Measurements from ENCODE around the gene GALNT9. TPM values are rescaled to one million over a fixed set of nuclear protein-coding genes. Genes with fewer than 3 reads are reported as not detected.
"Not testable (repeated sequence)": the region's sequence is repeated elsewhere in the genome, so short reads cannot be mapped to it uniquely, and the experiment has no call there.

GALNT9 gene
- total and polyA plus RNA-seq, 12 donors: 0.01 to 0.19 TPM; not detected in 10

- no peaks in the 10 kb centered on the region for H3K36me3 ChIP-seq
- intact Hi-C loops (cut with DNase I): no loop called here
- no peak for ATAC-seq
- no peak for DNase-seq
- peaks cover 0 to 7% (median 0%) of the 10 kb centered on the region in 11 donors for H3K9me3 ChIP-seq
- H3K4me3 ChIP-seq: no peak overlapping the region
- H3K27ac ChIP-seq: no peak overlapping the region
- no peaks in the 10 kb centered on the region for H3K4me1 ChIP-seq
- WGBS, 2 donors: 21 to 23% methylated on average over 24 of the region's 24 CpGs
- H3K27me3 ChIP-seq: peaks cover 3 to 56% (median 33%) of the 10 kb centered on the region in 7 donors
- no peak for TF ChIP-seq CTCF (IDR thresholded peaks at IDR 0.05)
These were observed 107.1 kb downstream of the GALNT9 start for GRCh38 chr12:132222096-132222807.

GRCh38 chr12:132219761-132220160 lies 109.6 kb downstream of the GALNT9 start:
- H3K36me3 ChIP-seq, H3K4me3 ChIP-seq, ATAC-seq, DNase-seq, H3K4me1 ChIP-seq, H3K9me3 ChIP-seq, H3K27ac ChIP-seq: not testable (repeated sequence)
- intact Hi-C loops (cut with DNase I): loop anchor here in 4 of 10 donors (2.0 to 10.0 kb wide), 3 partner anchors 65 to 67 kb away; no protein-coding TSS in a partner anchor
- WGBS, 2 donors: 76% methylated on average over 10 to 12 of the region's 12 CpGs
- peaks cover 0 to 44% (median 32%) of the 10 kb centered on the region in 7 donors for H3K27me3 ChIP-seq

GRCh38 chr12:132219323-132219722 lies 110.1 kb downstream of the GALNT9 start:
- WGBS, 2 donors: 63 to 77% methylated on average over 16 of the region's 16 CpGs
- Histone ChIP-seq H3K4me3 (no peak overlapping the region), H3K9me3 (peaks cover 0 to 7% (median 0%) of the 10 kb centered on the region in 11 donors), H3K36me3 (no peaks in the 10 kb centered on the region), H3K4me1 (no peaks in the 10 kb centered on the region), H3K27ac (no peak overlapping the region), H3K27me3 (peaks cover 0 to 44% (median 32%) of the 10 kb centered on the region in 7 donors)
- intact Hi-C loops (cut with DNase I): loop anchor here in 4 of 10 donors (2.0 to 10.0 kb wide), 3 partner anchors 65 to 67 kb away; no protein-coding TSS in a partner anchor
- DNase-seq (no peak), ATAC-seq (no peak)
- no peak for TF ChIP-seq CTCF (IDR thresholded peaks at IDR 0.05)

- Histone ChIP-seq H3K4me3 (no peak overlapping the region), H3K9me3 (peaks cover 0 to 7% (median 0%) of the 10 kb centered on the region in 11 donors), H3K27me3 (peaks cover 0 to 44% (median 32%) of the 10 kb centered on the region in 7 donors), H3K36me3 (no peaks in the 10 kb centered on the region), H3K4me1 (no peaks in the 10 kb centered on the region), H3K27ac (no peak overlapping the region)
- ATAC-seq (no peak), DNase-seq (no peak)
- peak in 7 of 9 donors; percentile 15 to 38 (median 34) for TF ChIP-seq CTCF (IDR thresholded peaks at IDR 0.05)
- 43 to 44% methylated on average over 13 of the region's 13 CpGs for WGBS, 2 donors
- intact Hi-C loops (cut with DNase I): loop anchor here in 4 of 10 donors (2.0 to 10.0 kb wide), 3 partner anchors 64 to 67 kb away; no protein-coding TSS in a partner anchor
These were observed 110.5 kb downstream of the GALNT9 start for GRCh38 chr12:132218915-132219314.

GRCh38 chr12:132218527-132218875 lies 110.9 kb downstream of the GALNT9 start:
- no peaks in the 10 kb centered on the region for H3K36me3 ChIP-seq
- no peak overlapping the region for H3K27ac ChIP-seq
- no peak for TF ChIP-seq CTCF (IDR thresholded peaks at IDR 0.05)
- H3K4me3 ChIP-seq: no peak overlapping the region
- WGBS, 2 donors: 48 to 57% methylated on average over 14 of the region's 14 CpGs
- ATAC-seq: no peak
- no peaks in the 10 kb centered on the region for H3K4me1 ChIP-seq
- peaks cover 0 to 44% (median 32%) of the 10 kb centered on the region in 7 donors for H3K27me3 ChIP-seq
- DNase-seq: no peak
- intact Hi-C loops (cut with DNase I): loop anchor here in 4 of 10 donors (2.0 to 10.0 kb wide), 3 partner anchors 64 to 66 kb away; no protein-coding TSS in a partner anchor
- H3K9me3 ChIP-seq: peaks cover 0 to 7% (median 0%) of the 10 kb centered on the region in 11 donors

All from heart right ventricle (tissue), 16 donors.